Fibroblast of mammary gland (primary cell): ENCODE measurements around the gene PDE4A.

Experiments used
- DNase-seq: peaks from one replicate; pipeline ENCODE4 v3.0.0-alpha.2; 2010; ENCODE audit warnings: low read depth
- H3K4me3 ChIP-seq: 2 replicates; pipeline ENCODE4 v1.5.1; 2011; ENCODE audit warnings: low read depth, mild to moderate bottlenecking, low read length, moderate library complexity; ENCODE audit not compliant: control insufficient read depth
- CTCF ChIP-seq: conservative IDR thresholded peaks from 2 replicates; pipeline ENCODE4 v1.5.1; 2011; ENCODE audit warnings: low read depth, low read length, inconsistent platforms; ENCODE audit not compliant: control insufficient read depth, insufficient read depth

The PDE4A gene

GRCh38 chr19:10513223-10513622, 92.9 kb downstream of the PDE4A start:
- no peak for TF ChIP-seq CTCF
- no peak for DNase-seq
- H3K4me3 ChIP-seq = no peak overlapping the region

GRCh38 chr19:10514211-10515145, 94.1 kb downstream of the PDE4A start:
- DNase-seq = no peak
- TF ChIP-seq CTCF = no peak
- H3K4me3 ChIP-seq = no peak overlapping the region

- no peak overlapping the region for H3K4me3 ChIP-seq
- TF ChIP-seq CTCF = no peak
- no peak for DNase-seq
Observed at GRCh38 chr19:10516064-10516385, 95.7 kb downstream of the PDE4A start.

- H3K4me3 ChIP-seq = peak overlapping the region; percentile 29
- no peak for DNase-seq
- TF ChIP-seq CTCF = no peak
Observed at GRCh38 chr19:10516671-10517286, 96.4 kb downstream of the PDE4A start.

- DNase-seq = no peak
- H3K4me3 ChIP-seq = peak within 1 kb of the TSS; percentile 40
- TF ChIP-seq CTCF = no peak
Observed at GRCh38 chr19:10517361-10517759, 97.0 kb downstream of the PDE4A start, which contains the start of gene S1PR5. Gene S1PR5, minus strand, starts transcription at chr19:10517447. Its CDS starts 2,436 bp downstream, at chr19:10515011.

GRCh38 chr19:10517760-10518443, 97.6 kb downstream of the PDE4A start:
- TF ChIP-seq CTCF = no peak
- H3K4me3 ChIP-seq = peak overlapping the region; percentile 40
- DNase-seq = no peak
